Stimulated activated CD4-positive, alpha-beta T cell treated with anti-CD3 and anti-CD28 coated beads, TNF-alpha, amount 100 ng/mL, for 24 hours (primary cell): ENCODE measurements around the gene XPC.

Source experiments
- DNase-seq, 3 experiments: peaks; one replicate each; pipeline ENCODE4 v3.0.0-alpha.2; 2020; ENCODE audit warnings: low read depth in 3 of 3

Gene XPC

DNA sequence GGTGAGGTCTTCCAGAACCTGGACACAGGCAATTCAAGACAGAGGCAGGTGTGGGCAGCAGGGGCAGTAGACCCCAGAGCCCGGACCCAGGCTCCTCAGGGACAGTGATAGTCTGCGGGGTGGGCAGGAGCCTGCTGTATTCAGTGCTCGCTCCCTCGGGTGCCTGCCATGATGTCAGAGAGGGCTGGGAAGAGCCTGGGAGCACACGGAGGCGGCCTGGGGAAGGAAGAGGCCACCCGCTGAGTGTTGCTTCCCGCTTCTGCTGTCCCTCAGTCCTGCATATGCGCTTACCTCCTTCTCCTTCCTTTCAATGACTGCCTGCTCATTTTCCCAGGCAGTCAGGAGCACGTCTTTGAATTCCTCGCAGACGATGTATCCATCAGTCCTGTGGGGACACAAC, 30.8 kb downstream of the XPC start:
- DNase-seq, result no peak

DNA sequence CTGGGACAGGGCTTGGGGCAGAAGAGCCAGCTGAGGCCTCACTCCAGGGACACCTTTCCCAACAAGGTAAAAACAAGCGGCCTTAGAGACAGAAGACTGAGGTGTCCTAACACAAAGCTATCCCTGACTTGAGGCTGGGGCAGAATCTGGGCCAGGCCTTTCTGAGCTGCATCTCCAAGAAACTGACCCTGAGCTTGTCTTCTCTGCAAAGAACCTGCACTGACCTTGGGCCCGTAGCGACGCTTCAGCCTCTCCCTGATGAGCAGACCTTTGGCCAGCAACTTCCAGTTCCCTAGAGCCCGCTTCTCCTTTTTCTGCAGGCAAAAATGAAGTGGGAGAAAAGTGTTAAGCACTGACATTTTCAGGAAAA, 31.4 kb downstream of the XPC start:
- DNase-seq, result no peak

DNA sequence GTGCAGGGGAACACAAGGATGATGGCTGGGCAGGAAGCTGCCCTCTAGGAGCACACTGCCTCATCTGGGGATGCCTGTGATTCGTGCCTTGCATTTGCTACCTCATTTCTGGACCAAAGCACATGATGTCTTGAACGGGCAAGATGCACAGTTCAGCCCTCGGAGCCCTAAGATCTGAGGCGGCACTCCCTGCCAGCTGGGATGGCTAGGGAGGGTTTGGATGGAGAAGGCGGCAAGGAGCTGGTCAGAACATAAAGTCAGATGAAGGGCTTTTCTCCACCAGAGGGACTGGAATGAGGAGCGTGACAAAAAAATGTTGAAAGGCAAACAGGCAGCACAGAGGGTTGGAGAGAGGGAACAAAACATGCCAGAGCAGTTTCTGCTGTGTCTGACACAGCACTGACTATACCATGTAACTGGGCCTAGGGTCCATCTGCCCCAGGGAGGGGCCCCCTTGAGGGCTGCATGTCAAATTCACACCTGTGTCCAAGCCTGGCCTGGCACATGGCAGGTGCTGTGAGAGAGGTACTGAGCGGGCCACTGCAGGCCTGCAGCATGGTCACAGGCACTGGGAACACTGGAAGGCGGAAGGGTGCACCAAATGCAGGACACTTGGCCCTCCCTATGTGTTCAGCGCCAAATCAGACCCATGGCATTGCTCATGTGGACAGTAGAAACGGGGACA, 31.9 kb downstream of the XPC start:
- no peak for DNase-seq

DNA sequence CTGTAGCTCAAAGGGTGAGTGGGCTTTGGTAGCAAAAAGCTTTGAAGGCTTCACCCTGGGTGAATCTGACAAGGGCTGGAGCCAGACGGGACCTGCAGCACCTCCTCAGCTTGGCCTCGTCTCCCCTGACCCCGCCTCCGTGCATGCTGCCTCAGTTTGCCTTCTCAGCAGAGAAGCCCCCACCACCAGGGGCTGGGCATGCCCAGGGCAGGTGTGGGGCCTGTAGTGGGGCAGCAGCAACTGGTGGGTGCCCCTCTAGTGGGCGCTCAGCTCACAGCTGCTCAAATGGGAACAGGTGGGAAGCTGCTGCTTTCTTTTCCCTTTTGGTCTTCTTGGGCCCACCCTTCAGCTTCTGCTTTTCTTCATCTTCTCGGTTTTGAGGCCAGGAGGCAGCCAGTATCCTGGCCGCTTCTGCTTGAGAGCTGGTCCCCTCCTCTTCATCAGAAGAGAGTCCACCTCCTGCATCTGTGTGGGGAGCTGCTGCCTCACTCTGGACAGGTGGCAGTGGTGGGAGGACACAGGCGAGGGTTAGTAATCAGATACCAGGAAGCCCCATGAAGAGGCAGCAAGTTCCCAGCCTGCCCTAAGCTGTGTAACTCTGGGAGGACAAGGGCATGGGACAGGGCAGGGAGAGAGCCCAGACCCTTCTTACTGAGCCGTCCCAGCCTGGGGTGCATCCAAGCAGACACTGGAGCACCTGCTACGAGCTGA, 32.6 kb downstream of the XPC start:
- no peak for DNase-seq

DNA sequence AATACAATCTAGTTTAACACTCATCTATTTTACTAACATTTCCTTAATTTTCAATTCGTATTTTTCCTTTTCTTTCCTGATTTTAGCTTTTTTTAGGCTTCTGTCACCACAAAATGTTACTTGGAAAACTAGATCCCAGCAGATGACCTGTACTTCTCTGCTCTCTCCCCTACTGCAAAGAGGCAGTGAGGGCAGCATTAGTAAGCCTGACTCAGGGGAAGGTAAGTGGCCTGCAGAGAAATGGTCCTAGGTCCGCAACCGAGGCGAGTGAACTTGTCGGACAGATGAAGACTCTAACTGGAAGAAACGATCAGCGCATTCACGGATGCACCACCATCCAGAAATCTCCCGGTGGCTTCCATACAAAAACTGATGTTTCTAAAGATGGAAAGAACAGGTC, 33.2 kb downstream of the XPC start:
- no peak for DNase-seq

DNA sequence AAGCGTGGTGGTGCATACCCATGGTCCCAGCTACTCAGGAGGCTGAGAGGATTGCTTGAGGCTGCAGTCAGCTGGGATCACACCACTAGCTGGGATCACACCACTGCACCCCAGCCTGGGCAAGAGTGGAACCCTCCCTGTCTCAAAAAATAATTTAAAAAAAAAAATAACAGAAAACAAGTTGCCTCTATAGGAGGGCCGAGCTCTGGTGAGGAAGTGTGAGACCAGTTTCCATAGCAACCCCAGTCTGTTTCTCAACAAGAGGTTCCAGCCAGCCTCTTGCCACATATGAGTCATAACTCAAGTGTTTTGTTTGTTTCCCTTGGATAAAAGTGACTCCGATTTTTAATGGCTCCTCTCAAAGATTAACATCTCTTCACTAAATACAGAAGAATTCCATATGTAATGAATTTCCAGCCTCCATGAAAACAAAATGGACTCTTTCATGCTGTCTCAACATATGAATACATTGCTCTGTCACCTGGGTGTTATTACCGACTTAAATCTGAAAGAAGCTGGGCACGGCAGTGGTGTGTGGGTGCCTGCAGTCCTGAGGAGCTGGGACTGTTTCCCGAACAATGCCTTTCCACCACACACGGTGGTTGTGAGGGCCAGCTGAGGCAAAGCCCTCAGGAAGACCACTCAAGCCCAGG, 33.9 kb downstream of the XPC start:
- peak; percentile 13 to 47 (median 27) for DNase-seq

DNA sequence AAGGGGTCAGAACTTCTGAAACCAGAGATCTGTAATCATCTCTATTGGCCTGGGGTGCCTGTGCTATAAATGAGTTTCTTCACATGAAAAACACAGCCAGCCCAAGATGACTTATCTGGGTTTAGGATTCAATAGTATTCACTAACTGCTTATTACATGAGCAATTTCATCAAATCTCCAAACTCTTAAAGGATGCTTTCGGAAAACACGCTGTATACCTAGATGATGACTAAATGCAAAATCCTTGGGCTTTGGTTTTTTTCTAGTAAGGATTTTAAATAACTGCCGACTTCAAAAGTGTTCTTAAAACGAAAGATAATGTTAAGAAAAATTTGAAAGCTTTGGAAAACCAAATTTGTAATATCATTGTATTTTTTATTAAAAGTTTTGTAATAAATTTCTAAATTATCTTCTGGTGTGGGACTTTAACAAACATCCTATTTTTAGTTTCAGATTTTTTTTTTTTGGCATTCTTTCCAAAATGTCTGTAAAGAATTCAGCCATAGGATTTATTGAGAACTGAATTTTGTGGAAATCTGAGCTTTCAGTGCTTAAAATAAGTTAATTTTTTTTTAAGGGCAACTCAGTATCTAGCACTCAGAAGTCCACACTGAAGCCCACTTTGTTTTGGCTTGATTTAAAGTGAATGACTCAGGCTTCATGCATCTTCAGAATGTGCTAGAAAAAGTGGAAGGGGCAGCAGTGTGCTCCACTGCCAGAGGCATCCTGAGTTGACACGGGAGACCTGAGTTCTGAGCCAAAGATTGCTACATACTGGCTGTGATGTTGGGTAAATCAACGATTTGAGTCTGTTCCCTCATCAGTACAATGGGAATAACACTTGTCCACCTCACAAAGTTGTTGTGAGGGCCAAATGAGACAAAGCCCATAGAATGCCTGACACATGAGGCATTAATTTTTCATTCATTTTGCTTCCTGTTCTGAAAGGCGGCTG, 34.9 kb downstream of the XPC start:
- DNase-seq, result no peak

DNA sequence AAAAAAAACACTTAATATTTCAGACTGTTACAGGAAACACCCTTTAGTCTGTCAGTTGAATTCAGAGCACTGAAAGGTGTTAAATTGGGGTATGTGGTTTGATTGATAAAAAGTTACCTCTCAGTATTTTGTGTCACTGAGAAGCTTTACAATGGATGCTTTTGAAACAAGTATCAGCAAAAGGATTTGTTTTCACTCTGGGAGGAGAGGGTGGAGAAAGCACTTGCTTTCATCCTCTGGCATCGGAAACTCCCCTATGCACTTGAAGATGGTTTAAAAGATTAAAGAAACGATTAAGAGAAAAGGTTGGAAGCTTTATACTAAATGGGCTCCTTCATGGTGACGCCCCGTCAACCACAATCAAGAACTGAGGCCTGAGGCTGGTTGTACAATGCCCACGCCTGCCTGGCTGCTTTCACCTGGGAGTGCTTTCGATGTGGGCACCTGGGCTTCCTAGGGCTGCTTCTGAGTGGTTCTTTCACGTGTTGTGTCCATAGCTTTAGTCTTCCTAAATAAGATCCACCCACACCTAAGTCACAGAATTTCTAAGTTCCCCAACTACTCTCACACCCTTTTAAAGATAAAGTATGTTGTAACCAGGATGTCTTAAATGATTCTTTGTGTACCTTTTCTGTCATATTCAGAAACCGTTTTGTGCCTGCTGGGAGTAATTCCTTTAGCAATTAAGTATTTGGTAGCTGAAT, 35.7 kb downstream of the XPC start:
- peak in 1 of 3 experiments; percentile 34 for DNase-seq

DNA sequence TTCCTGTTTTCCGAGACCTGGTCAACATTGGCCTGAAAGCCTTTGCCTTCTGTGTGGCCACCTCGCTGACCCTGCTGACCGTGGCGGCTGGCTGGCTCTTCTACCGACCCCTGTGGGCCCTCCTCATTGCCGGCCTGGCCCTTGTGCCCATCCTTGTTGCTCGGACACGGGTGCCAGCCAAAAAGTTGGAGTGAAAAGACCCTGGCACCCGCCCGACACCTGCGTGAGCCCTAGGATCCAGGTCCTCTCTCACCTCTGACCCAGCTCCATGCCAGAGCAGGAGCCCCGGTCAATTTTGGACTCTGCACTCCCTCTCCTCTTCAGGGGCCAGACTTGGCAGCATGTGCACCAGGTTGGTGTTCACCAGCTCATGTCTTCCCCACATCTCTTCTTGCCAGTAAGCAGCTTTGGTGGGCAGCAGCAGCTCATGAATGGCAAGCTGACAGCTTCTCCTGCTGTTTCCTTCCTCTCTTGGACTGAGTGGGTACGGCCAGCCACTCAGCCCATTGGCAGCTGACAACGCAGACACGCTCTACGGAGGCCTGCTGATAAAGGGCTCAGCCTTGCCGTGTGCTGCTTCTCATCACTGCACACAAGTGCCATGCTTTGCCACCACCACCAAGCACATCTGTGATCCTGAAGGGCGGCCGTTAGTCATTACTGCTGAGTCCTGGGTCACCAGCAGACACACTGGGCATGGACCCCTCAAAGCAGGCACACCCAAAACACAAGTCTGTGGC, 36.6 kb downstream of the XPC start:
- no peak for DNase-seq

DNA sequence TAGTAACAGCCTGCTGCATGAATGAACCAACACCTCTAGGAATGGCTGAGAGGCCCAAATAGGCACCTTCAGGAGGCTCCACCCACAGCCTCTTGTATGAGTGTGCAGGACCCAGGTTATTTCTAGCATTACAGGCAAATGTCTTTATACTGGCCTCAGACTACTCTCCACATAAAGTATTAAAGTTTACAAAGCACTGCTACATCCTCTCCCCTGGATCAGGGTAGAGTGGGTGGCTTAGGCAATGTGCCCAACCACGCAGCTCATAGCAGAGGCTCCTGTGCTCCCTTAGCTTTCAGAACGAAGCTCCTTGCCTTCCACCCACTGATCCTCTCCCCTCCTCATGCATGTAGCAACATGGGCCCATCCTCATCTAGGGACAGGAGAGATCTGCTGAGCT, 37.3 kb downstream of the XPC start:
- no peak for DNase-seq

DNA sequence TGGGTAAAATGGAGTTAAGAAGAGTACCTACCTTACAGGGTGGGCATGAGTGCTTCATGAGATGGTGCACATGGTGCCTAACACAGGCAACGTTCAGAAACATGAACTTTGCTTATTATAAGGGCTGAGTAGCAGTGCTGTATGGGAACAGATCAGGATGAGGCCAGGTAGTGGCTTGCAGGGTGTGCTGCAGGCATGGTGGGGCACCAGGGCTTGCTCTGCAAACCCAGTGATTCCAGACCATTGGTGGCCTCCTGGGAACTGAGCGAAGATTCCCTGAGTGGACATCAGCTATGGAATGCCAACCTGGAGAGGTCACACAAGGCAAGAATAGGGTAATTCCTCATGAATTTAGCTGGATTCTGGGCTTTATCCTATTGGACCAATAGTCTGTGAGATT, 37.7 kb downstream of the XPC start:
- no peak for DNase-seq

DNA sequence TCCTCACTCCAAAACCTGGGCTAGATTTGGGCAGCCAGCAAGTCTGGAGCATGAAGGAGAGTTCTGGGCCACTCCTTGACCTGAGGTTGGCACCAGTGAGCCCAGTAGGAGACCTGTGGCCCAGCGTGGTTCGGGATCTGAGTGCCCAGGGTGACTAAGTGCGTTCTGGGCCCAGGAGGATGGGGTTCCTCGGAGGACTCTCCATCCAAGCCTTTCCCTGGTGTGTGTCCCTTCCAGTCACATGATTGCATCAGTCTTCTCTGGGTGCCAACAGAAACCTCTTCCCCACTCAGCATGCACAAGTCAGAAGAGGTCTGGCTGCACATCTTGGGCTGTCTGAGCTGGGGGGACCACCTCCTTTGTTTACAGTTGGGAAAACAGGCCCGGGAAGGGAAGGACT, 38.6 kb downstream of the XPC start:
- DNase-seq, result no peak

DNA sequence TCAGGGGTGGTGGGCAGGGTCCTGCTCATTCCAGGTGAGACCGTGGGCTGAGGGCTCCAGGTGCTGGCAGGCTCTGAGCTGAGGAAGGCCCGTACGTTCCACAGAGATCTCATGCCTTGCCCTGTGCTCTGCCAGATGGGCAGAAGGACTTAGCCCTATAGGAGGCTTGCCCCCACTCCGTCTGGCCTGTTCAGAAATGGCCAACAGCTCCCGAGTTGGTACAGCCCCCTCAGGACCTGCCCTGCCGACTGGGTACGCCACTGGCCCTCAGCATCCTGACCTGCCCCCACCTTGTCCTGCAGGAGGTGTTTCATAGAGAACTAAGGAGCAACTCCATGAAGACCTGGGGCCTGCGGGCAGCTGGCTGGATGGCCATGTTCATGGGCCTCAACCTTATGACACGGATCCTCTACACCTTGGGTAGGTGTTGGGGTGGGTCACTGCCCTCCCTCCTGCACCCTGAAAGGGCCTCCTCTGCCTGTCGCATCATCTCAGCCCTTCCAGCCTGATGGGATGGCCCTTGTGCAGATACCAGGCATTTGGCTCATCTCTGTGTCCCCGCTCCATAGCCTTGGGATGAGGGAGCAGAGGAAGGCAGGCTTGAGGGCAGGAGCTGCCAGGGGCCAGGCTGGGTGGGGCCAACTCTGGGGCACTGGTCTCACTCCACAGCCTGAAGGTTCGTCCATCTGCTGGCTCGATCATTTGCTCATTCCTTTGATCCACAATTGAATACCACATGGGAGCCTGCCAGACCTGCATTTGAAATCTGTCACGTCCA, 39.3 kb downstream of the XPC start:
- no peak for DNase-seq

DNA sequence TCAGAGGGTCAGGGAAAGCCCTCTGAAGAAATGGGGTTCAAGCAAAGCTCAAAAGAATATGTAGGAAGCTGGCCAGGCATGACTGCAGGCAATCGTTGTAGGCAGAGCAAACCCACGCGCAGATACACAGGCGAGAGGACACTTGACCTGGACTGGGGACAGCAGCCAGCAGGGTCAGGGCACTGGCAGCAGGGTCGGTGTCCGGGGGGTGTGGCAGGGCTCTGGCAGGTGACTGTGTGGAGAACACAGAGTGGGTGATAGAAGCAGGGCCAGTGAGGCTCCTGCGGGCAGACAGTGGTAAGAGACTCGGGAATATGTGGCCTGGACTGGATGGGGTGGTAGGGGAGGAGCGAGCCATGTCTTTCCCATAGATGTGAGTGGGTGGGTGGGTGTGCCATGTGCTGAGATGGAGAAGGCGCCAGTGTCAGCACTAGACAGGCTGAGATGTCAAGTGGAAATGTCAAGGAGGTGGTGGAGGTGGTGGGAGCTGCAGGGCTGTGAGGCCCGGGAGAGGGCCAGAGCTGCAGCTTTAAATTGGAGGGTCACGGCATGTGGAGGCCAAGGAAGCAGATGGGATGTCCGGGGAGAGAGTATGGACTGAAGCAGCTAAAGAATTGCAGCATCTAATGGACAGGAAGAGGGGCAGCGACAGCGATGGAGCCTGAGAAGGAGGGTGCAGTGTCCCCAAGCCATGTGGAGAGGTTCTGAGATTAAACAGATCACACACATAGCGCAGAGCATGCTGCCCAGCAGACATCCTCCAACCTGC, 40.1 kb downstream of the XPC start:
- DNase-seq, result no peak

DNA sequence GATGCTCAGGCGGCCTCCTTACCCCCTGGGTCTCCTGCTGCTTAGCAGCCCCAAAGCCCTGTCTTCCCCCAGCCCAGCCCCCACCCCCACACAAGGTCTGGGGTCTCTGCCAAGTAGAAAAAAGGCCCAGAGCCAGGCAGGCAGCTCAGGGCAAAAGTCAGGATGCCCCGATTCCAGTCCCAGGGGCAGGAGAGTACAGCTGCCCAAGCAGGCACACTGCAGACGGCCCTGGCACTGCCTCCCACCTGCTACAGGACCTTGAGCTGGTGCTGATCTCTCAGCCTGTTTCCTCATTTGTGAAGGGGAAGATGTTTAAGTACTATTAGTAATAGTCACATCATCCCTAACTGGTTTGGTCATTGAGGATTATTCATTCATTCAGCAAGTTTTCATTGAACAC, 41.0 kb downstream of the XPC start:
- no peak for DNase-seq

DNA sequence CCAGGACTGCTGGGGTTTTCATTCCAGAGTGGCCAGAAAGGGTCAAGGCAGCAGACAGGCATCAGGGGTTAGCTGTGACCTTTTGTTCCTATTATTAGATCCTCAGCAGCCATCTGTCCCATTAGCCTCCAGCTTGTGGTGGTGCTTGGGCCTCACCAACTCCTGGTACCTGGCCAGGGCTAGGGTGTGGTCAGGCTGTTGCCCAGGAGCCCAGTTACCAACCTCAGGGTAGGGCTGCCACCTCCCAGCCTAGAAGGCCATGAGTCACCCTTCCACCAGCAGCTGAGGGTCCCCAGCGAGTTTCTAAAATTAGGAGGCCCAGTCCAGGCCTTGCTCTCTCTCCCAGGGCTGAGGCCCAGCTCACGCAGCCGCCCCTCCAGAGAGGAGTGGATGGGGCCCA, 41.4 kb downstream of the XPC start:
- DNase-seq, result no peak

DNA sequence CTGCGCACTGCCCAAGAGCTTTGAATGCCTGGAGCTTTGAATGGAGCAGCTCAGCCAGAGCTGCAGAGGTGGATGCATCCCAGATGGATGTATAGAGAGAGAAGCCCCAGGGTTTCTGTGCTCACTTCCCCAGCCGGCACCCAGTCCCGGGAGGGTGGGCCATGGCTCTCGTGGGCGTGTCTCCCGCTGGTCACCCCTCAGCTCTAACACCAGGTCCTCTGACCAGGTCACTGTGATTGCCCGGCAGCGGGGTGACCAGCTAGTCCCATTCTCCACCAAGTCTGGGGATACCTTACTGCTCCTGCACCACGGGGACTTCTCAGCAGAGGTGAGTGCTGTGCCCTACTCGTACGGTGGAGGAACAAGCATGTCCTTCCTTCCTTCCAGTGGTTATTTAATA, 42.8 kb downstream of the XPC start:
- no peak for DNase-seq

DNA sequence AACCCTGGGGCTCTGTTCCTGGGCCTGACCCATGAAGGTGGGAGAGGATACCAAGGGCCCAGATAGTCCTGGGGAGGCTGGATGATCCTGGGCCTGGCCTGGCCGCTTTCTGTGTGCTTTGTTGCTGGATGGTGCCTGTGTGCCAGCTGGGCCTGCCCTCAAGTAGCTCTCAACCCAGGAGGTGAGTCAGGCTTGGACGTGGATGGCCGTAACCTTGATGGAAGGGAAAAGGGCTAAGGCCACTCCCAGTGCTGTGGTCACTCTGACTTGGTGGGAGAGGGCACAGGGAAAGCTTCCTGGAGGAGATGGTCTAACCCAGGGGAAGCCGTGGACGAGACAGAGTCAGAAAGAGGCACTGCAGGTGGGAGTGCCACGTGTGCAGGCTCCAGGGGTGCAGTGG, 44.1 kb downstream of the XPC start:
- no peak for DNase-seq

DNA sequence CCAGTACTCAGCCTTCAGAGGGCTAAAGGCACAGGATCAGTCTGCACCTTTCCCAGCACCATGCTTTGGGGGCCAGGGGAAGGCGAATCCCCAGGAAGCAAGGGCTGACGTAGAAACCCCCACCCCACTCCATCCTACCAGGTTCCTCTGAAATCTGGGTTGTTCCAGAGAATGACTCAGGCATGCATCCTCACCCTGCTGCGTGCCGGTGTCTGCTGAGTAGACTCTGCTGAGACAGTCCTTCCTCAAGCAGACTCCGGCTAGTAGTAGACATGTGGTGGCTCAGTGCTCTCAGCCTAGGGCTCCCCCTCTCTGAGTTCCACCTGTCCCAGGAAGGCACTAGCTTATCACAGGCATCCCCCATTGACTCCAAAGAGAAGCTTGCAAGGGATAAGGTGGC, 44.5 kb downstream of the XPC start:
- no peak for DNase-seq
